Amygdala (tissue), 56 donors: ENCODE data around the gene NMRK1.

Source experiments
- DNase-seq, 56 donors: peaks; one replicate each; lab custom pipeline; 2025; lab: John Stamatoyannopoulos, UW

The NMRK1 gene

GRCh38 chr9:75087824-75088645 is at the start of gene NMRK1, which contains the start of gene OSTF1:
Gene NMRK1 (minus strand): TSS chr9:75088155. CDS start chr9:75083115, 5,040 bp downstream.
Gene OSTF1 (plus strand): TSS chr9:75088514. CDS start chr9:75088693, 179 bp downstream.
- DNase-seq = peak; percentile 48 to 97 (median 88)

GRCh38 chr9:75134495-75134894 is 46.5 kb upstream of the NMRK1 start:
- DNase-seq = no peak

GRCh38 chr9:75133396-75133795 is 45.4 kb upstream of the NMRK1 start:
- no peak for DNase-seq

- DNase-seq = no peak
Observed at GRCh38 chr9:75132244-75132643, 44.3 kb upstream of the NMRK1 start.

GRCh38 chr9:75131700-75132099 is 43.7 kb upstream of the NMRK1 start:
- DNase-seq = no peak

GRCh38 chr9:75130621-75131230 is 42.8 kb upstream of the NMRK1 start:
- DNase-seq = no peak

- DNase-seq = no peak
Observed at GRCh38 chr9:75130172-75130571, 42.2 kb upstream of the NMRK1 start.

GRCh38 chr9:75128535-75128934 is 40.6 kb upstream of the NMRK1 start:
- no peak for DNase-seq

GRCh38 chr9:75123696-75124095 is 35.7 kb upstream of the NMRK1 start:
- DNase-seq = peak in 2 of 56 donors; percentile 10 to 27

- no peak for DNase-seq
Observed at GRCh38 chr9:75121914-75122558, 34.1 kb upstream of the NMRK1 start.

- no peak for DNase-seq
Observed at GRCh38 chr9:75120686-75121085, 32.7 kb upstream of the NMRK1 start.

- DNase-seq = no peak
Observed at GRCh38 chr9:75117564-75117963, 29.6 kb upstream of the NMRK1 start.

- no peak for DNase-seq
Observed at GRCh38 chr9:75116306-75116705, 28.4 kb upstream of the NMRK1 start.

- no peak for DNase-seq
Observed at GRCh38 chr9:75112789-75113188, 24.8 kb upstream of the NMRK1 start.

GRCh38 chr9:75111019-75111622 is 23.2 kb upstream of the NMRK1 start:
- DNase-seq = no peak

GRCh38 chr9:75109210-75109839 is 21.4 kb upstream of the NMRK1 start:
- DNase-seq = no peak

- peak in 1 of 56 donors; percentile 21 for DNase-seq
Observed at GRCh38 chr9:75108571-75108970, 20.6 kb upstream of the NMRK1 start.

- no peak for DNase-seq
Observed at GRCh38 chr9:75106857-75107256, 18.9 kb upstream of the NMRK1 start.

GRCh38 chr9:75105841-75106240 is 17.9 kb upstream of the NMRK1 start:
- DNase-seq = no peak

GRCh38 chr9:75105019-75105540 is 17.1 kb upstream of the NMRK1 start:
- no peak for DNase-seq
